KOPT-K1 (cell line): ENCODE measurements around the gene NID1.
"Not testable (repeated sequence)": the region's sequence is repeated elsewhere in the genome, so short reads cannot be mapped to it uniquely, and the experiment has no call there.

ENCODE experiments used
- H3K27ac ChIP-seq: fragments of 200-600 bp; sonication (generic); 2 replicates; pipeline ENCODE4 v1.5.1; 2016; ENCODE audit warnings: antibody characterized with exemption, mild to moderate bottlenecking, low read depth, low read length; ENCODE audit not compliant: poor library complexity, severe bottlenecking
- H3K36me3 ChIP-seq: fragments of 200-600 bp; sonication (generic); 2 replicates; pipeline ENCODE4 v1.5.1; 2017; ENCODE audit warnings: antibody characterized with exemption, mild to moderate bottlenecking, low read length, moderate library complexity; ENCODE audit not compliant: insufficient read depth
- H3K9me3 ChIP-seq: fragments of 200-600 bp; sonication (generic); 2 replicates; pipeline ENCODE4 v1.5.1; 2017; ENCODE audit warnings: antibody characterized with exemption, low read length, mild to moderate bottlenecking; ENCODE audit not compliant: insufficient read depth, poor library complexity, severe bottlenecking

Gene NID1

GRCh38 chr1:236081546-236082227, 16.8 kb upstream of the NID1 start:
- Histone ChIP-seq H3K9me3 (no peaks in the 10 kb centered on the region), H3K36me3 (no peaks in the 10 kb centered on the region), H3K27ac (no peak overlapping the region)

GRCh38 chr1:236079703-236080102, 14.8 kb upstream of the NID1 start:
- Histone ChIP-seq H3K36me3 (no peaks in the 10 kb centered on the region), H3K9me3 (no peaks in the 10 kb centered on the region), H3K27ac (no peak overlapping the region)

- Histone ChIP-seq H3K27ac (no peak overlapping the region), H3K9me3 (no peaks in the 10 kb centered on the region), H3K36me3 (no peaks in the 10 kb centered on the region)
These were observed 14.1 kb upstream of the NID1 start for GRCh38 chr1:236078993-236079392.

- H3K27ac ChIP-seq, H3K9me3 ChIP-seq, H3K36me3 ChIP-seq: not testable (repeated sequence)
These were observed 13.2 kb upstream of the NID1 start for GRCh38 chr1:236078077-236078476.

GRCh38 chr1:236075848-236076247, 11.0 kb upstream of the NID1 start:
- H3K9me3 ChIP-seq: no peaks in the 10 kb centered on the region
- H3K27ac ChIP-seq: no peak overlapping the region
- H3K36me3 ChIP-seq: no peaks in the 10 kb centered on the region

- Histone ChIP-seq H3K27ac (no peak overlapping the region), H3K9me3 (no peaks in the 10 kb centered on the region), H3K36me3 (no peaks in the 10 kb centered on the region)
These were observed 8.5 kb upstream of the NID1 start for GRCh38 chr1:236073307-236073897.

- no peaks in the 10 kb centered on the region for H3K36me3 ChIP-seq
- no peak overlapping the region for H3K27ac ChIP-seq
- H3K9me3 ChIP-seq: no peaks in the 10 kb centered on the region
These were observed 7.1 kb upstream of the NID1 start for GRCh38 chr1:236072001-236072400.

GRCh38 chr1:236070753-236071152, 5.9 kb upstream of the NID1 start:
- Histone ChIP-seq H3K27ac (no peak overlapping the region), H3K36me3 (no peaks in the 10 kb centered on the region), H3K9me3 (peaks cover under 1% of the 10 kb centered on the region)

GRCh38 chr1:236069796-236070195, 4.9 kb upstream of the NID1 start:
- H3K27ac ChIP-seq: no peak overlapping the region
- H3K9me3 ChIP-seq: peaks cover 10% of the 10 kb centered on the region
- no peaks in the 10 kb centered on the region for H3K36me3 ChIP-seq

- Histone ChIP-seq H3K9me3 (peaks cover 14% of the 10 kb centered on the region), H3K27ac (no peak overlapping the region), H3K36me3 (no peaks in the 10 kb centered on the region)
These were observed 3.1 kb upstream of the NID1 start for GRCh38 chr1:236067854-236068454.

GRCh38 chr1:236066828-236067386, 2.0 kb upstream of the NID1 start:
- Histone ChIP-seq H3K9me3 (peaks cover 14% of the 10 kb centered on the region), H3K27ac (peak overlapping the region; percentile 41), H3K36me3 (no peaks in the 10 kb centered on the region)

GRCh38 chr1:236066054-236066453, 1.2 kb upstream of the NID1 start:
- no peak overlapping the region for H3K27ac ChIP-seq
- H3K36me3 ChIP-seq: no peaks in the 10 kb centered on the region
- peaks cover 14% of the 10 kb centered on the region for H3K9me3 ChIP-seq

- no peaks in the 10 kb centered on the region for H3K36me3 ChIP-seq
- peaks cover 14% of the 10 kb centered on the region for H3K9me3 ChIP-seq
- no peak overlapping the region for H3K27ac ChIP-seq
These were observed 667 bp upstream of the NID1 start for GRCh38 chr1:236065509-236066005.

- no peak overlapping the region for H3K27ac ChIP-seq
- H3K9me3 ChIP-seq: peaks cover 14% of the 10 kb centered on the region
- no peaks in the 10 kb centered on the region for H3K36me3 ChIP-seq
These were observed 794 bp downstream of the NID1 start for GRCh38 chr1:236063919-236064673.

- no peak overlapping the region for H3K27ac ChIP-seq
- H3K9me3 ChIP-seq: peaks cover 14% of the 10 kb centered on the region
- no peaks in the 10 kb centered on the region for H3K36me3 ChIP-seq
These were observed 1.4 kb downstream of the NID1 start for GRCh38 chr1:236063551-236063918.
